Muscle layer of duodenum (tissue), 2 donors: ENCODE data around the gene TLL2.

Source experiments
- H3K27ac ChIP-seq: one replicate; pipeline ENCODE4 v1.7.0; 2013; ENCODE audit warnings: mild to moderate bottlenecking, low read length
- H3K27me3 ChIP-seq: one replicate; pipeline ENCODE4 v1.7.0; 2013; ENCODE audit warnings: low read depth, mild to moderate bottlenecking, control low read depth, low read length
- H3K36me3 ChIP-seq, 2 donors: one replicate each; pipeline ENCODE4 v1.7.0; 2013; ENCODE audit warnings: low read length in 2 of 2, control low read depth in 1 of 2, mild to moderate bottlenecking in 1 of 2; ENCODE audit not compliant: insufficient read depth in 2 of 2, control insufficient read depth in 1 of 2
- H3K4me1 ChIP-seq, 2 donors: one replicate each; pipeline ENCODE4 v1.7.0; 2013; ENCODE audit warnings: low read length in 2 of 2, mild to moderate bottlenecking in 2 of 2, control low read depth in 1 of 2, moderate library complexity in 1 of 2; ENCODE audit not compliant: insufficient read depth in 2 of 2, control insufficient read depth in 1 of 2
- H3K4me3 ChIP-seq, 2 donors: one replicate each; pipeline ENCODE4 v1.7.0; 2013; ENCODE audit warnings: low read length in 2 of 2, low read depth in 1 of 2, mild to moderate bottlenecking in 1 of 2
- H3K9me3 ChIP-seq, 2 donors: one replicate each; pipeline ENCODE4 v1.7.0; 2013; ENCODE audit warnings: low read length in 2 of 2, control low read depth in 1 of 2, mild to moderate bottlenecking in 1 of 2; ENCODE audit not compliant: control insufficient read depth in 1 of 2
- donor health status: healthy.

TLL2 gene

GRCh38 chr10:96505150-96506136, 8.3 kb downstream of the TLL2 start:
- Histone ChIP-seq H3K27ac (no peak overlapping the region), H3K9me3 (no peaks in the 10 kb centered on the region), H3K4me3 (no peak overlapping the region), H3K27me3 (no peaks in the 10 kb centered on the region), H3K36me3 (no peaks in the 10 kb centered on the region), H3K4me1 (no peaks in the 10 kb centered on the region)

DNA sequence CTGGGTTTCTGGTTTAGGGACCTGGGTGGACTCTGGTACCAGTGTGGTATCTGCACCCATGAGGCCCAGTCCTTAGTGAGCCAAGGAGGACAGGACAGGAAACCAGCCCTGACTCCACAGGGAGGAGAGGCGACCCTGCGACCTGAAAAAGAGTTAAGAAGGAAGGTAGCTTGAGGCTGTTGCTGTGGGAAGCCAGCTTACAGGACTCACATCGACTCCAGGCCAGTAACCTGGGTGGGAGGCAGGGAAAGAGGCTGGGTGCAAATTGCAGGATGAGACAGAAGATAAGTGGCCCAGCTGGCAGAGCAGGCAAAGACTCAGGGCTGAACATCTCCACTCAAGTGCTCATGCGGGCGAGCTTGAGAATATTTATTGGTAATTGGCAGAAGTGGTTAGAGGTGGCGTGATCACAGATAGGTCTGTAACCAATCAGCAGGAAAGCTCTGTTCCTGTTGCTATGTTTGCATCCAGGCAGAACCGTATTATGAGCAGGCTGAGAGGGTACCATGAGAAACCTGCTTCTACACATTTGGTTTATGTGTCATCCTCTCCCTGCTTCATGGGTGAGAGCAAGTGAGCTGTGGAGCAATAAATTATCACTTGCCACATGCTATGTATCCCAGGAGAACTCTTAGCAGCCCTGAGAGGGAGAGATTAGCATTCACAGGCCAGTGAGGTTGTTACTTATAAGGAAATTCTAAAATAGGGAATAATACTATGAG, 11.0 kb downstream of the TLL2 start:
- Histone ChIP-seq H3K36me3 (no peaks in the 10 kb centered on the region), H3K9me3 (no peaks in the 10 kb centered on the region), H3K4me1 (no peaks in the 10 kb centered on the region), H3K27ac (no peak overlapping the region), H3K27me3 (no peaks in the 10 kb centered on the region), H3K4me3 (no peak overlapping the region)

DNA sequence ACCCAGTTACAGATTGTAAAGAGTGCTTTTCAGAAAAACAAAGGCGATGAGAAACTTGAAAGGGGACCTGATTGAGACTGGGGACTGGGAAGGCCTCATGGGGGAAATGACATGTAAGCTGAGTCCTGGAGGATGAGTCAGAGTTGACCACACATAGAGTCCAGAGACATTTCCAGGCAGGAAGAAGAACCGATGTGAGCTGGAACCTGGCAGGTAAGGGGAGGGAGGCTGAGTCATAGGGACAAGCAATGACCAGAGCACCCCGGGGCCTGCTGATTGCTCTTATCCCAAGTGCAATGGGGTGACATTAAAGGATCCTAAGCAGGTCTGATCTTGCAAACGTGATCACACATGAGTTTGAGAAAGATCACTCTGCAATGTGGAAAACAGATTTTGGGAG, 11.7 kb downstream of the TLL2 start:
- Histone ChIP-seq H3K27me3 (no peaks in the 10 kb centered on the region), H3K4me3 (no peak overlapping the region), H3K9me3 (no peaks in the 10 kb centered on the region), H3K27ac (no peak overlapping the region), H3K36me3 (no peaks in the 10 kb centered on the region), H3K4me1 (no peaks in the 10 kb centered on the region)

DNA sequence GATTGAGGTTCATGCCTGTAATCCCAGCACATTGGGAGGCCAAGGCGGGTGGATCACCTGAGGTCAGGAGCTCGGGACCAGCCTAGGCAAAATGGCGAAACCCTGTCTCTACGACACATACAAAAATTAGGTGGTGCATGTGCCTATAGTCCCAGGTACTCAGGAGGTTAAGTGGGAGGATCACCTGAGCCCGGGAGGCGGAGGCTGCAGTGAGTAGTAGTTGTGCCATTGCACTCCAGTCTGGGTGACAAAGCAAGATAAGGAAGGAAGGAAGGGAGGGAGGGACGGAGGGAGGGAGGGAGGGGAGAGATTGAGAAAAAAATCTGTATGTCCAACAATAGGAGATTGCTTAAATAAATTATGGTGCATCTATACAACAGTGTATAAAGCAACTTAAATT, 13.2 kb downstream of the TLL2 start:
- Histone ChIP-seq H3K4me1 (no peaks in the 10 kb centered on the region), H3K27ac (no peak overlapping the region), H3K36me3 (no peaks in the 10 kb centered on the region), H3K9me3 (no peaks in the 10 kb centered on the region), H3K27me3 (no peaks in the 10 kb centered on the region), H3K4me3 (no peak overlapping the region)

- Histone ChIP-seq H3K4me1 (no peaks in the 10 kb centered on the region), H3K9me3 (no peaks in the 10 kb centered on the region), H3K27ac (no peak overlapping the region), H3K4me3 (no peak overlapping the region), H3K27me3 (no peaks in the 10 kb centered on the region), H3K36me3 (no peaks in the 10 kb centered on the region)
Observed at GRCh38 chr10:96500050-96500449, 13.7 kb downstream of the TLL2 start.

DNA sequence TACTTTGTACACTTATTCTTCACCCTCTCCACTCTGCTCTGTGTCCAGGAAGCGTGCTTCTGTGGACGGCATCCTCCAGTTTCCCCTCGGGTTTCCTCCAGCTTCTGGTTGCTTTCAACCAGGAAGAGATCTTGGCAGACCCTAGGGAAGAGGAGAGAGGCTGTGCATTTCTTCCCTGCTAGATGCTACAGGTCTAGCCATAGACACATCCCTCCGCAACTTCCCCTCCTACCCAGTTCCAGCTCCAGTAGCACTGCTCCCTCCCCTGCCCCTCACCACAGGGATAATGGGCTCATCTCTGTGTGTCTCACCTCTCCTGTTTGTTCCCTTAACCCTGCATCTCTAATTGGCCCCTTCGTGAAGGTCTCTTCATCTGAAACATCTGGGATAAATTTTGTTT, 16.3 kb downstream of the TLL2 start:
- no peaks in the 10 kb centered on the region for H3K36me3 ChIP-seq
- H3K4me1 ChIP-seq: no peaks in the 10 kb centered on the region
- no peak overlapping the region for H3K4me3 ChIP-seq
- no peaks in the 10 kb centered on the region for H3K27me3 ChIP-seq
- no peaks in the 10 kb centered on the region for H3K9me3 ChIP-seq
- H3K27ac ChIP-seq: no peak overlapping the region

DNA sequence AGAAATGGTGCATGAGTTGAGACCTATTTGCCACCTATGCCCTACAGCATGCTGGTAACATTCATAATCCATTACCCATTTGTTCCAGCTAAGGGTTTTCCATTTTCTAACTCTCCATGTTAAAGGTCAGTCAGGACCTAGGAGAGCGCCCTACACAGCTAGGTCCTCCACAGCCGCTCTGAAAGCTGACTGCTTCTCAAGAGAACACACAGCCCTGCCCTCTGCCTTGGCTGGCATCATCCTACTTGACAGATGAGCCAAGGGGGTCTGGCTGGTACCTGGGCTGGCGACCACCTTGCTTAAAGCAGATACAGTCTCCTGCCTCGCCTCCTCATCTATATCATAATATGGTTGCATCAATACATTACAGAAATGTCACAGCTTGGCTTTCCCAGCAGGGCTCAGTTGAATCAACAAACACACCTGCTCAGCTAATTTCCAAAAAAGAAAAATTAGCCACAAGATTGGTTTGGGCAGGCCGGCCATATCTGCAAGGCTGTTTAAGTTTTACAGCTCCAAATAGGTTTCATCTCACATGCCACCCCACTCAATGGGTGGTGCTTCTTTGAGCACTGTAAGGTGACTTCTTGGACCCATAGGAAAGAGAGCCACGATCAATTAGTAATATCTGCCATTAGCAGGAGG, 17.3 kb downstream of the TLL2 start:
- H3K36me3 ChIP-seq: no peaks in the 10 kb centered on the region
- no peak overlapping the region for H3K4me3 ChIP-seq

DNA sequence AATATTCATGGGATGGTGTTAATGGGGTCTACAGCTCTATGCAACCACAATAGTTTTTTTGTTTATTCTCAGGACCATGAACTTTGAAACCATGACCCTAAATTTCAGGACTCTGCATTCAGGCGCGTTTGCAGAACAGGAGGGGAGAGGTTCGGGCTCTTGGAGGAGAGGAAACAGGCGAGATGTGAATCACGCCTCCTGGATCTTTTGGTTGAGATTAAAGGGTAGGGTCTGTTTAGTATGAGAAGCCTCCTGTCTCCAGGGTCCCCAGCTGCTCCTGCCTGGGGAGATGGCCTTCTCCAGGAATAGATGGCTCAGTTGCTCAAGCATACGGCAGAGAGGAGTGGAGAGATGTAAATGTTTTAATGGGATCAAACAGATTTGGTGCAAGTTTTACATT, 18.2 kb downstream of the TLL2 start:
- Histone ChIP-seq H3K4me1 (no peaks in the 10 kb centered on the region), H3K27me3 (no peaks in the 10 kb centered on the region), H3K4me3 (no peak overlapping the region), H3K36me3 (no peaks in the 10 kb centered on the region), H3K27ac (no peak overlapping the region), H3K9me3 (no peaks in the 10 kb centered on the region)

More for the DNA sequence above, 17.3 kb downstream of the TLL2 start:
- H3K9me3 ChIP-seq: no peaks in the 10 kb centered on the region
- no peaks in the 10 kb centered on the region for H3K4me1 ChIP-seq
- no peak overlapping the region for H3K27ac ChIP-seq
- no peaks in the 10 kb centered on the region for H3K27me3 ChIP-seq

GRCh38 chr10:96494694-96495093, 19.0 kb downstream of the TLL2 start:
- Histone ChIP-seq H3K27me3 (no peaks in the 10 kb centered on the region), H3K27ac (no peak overlapping the region), H3K4me3 (no peak overlapping the region), H3K36me3 (no peaks in the 10 kb centered on the region), H3K9me3 (no peaks in the 10 kb centered on the region), H3K4me1 (no peaks in the 10 kb centered on the region)

DNA sequence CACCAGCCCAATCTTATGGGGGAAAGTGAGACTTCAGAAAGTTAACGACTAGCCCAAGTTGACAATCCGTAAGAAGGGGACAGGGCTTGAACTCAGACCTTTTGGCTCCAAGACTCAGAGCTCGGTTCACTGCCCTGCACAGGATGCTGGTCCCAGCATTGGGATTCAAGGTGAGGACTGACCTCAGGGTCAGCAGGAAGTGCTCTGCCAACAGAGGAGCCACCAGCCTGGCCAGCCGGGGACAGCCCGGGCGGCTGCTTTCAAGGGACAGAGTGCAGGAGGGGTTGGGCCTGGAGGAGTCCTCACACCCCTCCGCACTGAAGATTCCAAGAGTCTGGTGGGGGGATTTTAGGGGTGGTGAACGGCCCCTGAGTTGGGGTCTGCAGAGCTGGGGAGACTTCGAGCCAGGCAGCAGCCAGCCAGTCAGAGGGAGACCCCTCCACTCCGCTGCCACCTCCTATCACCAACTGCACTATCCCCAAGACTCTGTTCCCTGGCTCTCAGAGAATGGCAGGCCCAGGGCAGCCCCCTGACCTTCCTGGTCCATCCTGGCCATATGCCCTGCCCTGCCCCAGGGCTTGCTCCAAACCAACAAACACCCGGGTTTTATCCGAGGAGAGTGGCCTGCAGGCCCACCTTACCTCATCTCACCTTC, 19.7 kb downstream of the TLL2 start:
- Histone ChIP-seq H3K4me1 (no peaks in the 10 kb centered on the region), H3K27ac (no peak overlapping the region), H3K36me3 (no peaks in the 10 kb centered on the region), H3K4me3 (no peak overlapping the region), H3K9me3 (no peaks in the 10 kb centered on the region), H3K27me3 (no peaks in the 10 kb centered on the region)

GRCh38 chr10:96493254-96493653, 20.5 kb downstream of the TLL2 start:
- H3K4me3 ChIP-seq: no peak overlapping the region
- no peaks in the 10 kb centered on the region for H3K4me1 ChIP-seq

More at GRCh38 chr10:96493254-96493653, 20.5 kb downstream of the TLL2 start:
- no peak overlapping the region for H3K27ac ChIP-seq
- no peaks in the 10 kb centered on the region for H3K27me3 ChIP-seq
- no peaks in the 10 kb centered on the region for H3K36me3 ChIP-seq
- H3K9me3 ChIP-seq: no peaks in the 10 kb centered on the region
